ENCODE results near the gene ZIC5.
"Not testable (repeated sequence)": the region's sequence is repeated elsewhere in the genome, so short reads cannot be mapped to it uniquely, and the experiment has no call there.

The ZIC5 gene

DNA sequence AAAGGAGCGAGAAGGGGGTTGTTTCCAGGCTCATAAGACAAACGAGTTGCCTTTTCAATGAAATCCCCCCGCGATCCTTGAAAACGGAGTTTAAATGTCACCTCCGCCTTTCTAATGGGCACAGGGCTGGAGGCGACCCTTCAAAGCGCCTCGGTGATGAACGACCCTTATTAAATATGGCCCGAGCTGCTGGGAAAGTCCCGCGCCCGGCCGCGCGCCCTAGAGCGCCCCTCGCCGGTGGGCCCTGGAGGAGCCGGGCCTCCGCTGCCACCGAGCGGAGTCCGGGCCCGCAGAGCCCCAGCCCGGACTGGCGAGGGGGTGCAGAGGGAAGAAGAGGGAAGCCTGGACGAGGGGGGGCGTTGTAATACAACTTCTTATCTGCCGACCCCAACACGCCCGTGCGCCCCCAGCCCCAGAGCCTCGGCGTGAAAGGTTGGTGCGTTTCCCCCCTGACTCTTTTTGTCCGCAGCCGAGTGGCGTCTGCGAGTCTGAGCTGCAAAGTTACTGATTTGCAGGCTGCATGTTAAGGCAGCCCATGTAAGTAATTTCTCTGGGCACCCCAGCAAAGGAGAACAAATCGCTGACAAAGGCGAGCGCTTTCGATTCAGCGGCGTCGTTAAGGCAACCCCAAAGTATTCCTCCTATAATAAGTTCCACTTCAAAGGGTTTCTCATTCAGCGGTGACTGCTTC, 11.9 kb downstream of the ZIC5 start:
- no peak for DNase-seq

- DNase-seq, result no peak
Measured at GRCh38 chr13:99959127-99959539, 12.4 kb downstream of the ZIC5 start.

GRCh38 chr13:99958406-99959126, 13.0 kb downstream of the ZIC5 start:
- no peak for DNase-seq

DNA sequence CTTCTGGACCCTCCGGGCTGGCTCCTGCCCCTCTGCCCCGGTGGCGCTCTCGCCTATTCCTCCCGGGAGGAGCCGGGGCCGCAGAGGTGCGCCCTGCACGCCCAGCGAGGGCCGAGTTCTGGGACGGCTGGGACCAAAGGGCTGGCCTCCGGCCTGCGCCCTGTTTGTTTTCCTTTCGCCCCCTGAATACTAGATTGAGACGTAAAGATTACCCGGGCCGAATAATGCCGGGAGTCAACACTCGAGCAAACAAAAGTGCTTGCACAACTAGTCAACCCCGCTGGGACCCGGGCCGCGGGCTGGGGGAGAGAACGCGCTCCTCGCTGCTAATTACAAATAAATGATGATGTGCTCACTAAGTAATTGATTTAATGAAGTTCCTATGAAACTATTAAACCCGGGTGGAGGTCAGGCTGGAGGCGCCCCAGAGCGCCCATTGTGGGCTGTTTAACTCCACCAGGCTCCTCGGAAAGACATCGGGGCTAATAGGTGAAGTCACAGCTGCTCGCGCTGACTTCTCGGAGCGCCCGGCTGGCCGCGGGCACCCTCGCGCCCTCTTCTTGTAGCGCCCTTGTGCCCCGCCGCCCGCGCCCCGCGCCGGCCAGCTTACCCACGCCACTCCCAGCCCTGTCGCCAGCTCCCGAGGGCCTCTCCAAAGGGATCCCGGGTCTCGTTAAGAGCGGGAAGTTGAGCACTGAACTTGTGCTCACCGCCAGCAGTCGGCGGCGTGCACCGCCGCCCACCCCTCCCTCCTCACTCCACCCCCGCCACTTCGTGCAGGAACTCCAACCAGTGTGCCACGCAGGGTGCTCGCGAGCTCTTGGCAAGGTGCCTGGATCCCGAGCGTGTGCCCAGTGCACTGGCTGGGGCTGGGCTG, 14.9 kb downstream of the ZIC5 start:
- DNase-seq, result no peak

GRCh38 chr13:99955747-99956472, 15.7 kb downstream of the ZIC5 start:
- no peak for DNase-seq

- no peak for DNase-seq
Measured at GRCh38 chr13:99955107-99955746, 16.3 kb downstream of the ZIC5 start.

GRCh38 chr13:99953138-99953755, 18.3 kb downstream of the ZIC5 start:
- DNase-seq, result no peak

DNA sequence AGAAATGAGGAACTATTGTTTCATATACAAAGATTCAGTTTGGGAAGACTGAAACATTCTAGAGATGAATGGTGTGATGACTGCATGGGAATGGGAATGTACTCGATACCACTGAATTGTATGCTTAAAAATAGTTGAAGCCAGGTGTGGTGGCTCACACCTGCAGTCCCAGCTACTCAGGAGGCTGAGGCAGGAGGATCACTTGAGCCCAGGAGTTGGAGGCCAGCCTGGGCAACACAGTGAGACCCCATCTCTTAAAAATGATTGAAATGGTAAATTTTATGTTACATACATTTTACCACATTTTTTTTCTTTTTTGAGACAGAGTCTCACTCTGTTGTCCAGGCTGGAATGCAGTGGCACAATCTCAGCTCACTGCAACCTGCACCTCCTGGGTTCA, 19.9 kb downstream of the ZIC5 start:
- DNase-seq, result not testable (repeated sequence)

GRCh38 chr13:99949679-99950413, 21.7 kb downstream of the ZIC5 start:
- DNase-seq, result no peak

DNA sequence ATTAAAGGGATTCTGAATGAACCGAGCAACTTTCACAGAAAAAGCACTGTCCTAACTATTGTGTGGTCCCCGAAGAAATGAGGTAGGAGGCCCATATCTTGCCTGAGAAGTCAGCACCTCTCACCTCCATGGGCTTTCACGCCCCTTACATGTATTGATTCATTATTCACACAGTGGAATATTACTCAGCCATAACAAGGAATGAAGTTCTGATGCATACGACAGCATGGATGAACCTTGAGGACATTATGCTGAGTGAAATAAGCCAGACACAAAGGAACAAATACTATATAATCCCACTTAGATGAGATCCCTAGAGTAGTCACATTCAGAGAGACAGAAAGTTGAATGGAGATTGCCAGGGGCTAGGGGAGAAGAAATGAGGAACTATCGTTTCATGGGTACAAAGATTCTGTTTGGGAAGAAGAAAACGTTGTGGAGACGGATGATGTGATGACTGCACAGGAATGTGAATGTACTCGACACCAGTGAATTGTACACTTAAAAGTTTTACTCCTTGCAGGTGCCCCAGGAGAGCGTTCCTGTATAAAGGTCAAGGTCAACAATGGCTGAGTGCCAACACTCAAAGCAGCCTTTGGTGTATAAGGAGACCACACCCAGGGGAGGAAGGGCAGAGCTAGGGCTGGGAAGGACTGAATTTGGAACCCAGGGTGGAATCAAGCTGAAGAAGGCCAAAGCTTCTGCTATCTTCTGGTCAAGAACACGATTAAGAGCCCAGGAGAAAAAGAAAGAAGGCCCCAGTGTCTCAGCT, 22.5 kb downstream of the ZIC5 start:
- DNase-seq, result no peak

- DNase-seq, result no peak
Measured at GRCh38 chr13:99948411-99948810, 23.2 kb downstream of the ZIC5 start.

- no peak for DNase-seq
Measured at GRCh38 chr13:99947666-99948065, 23.9 kb downstream of the ZIC5 start.

GRCh38 chr13:99945515-99945914, 26.1 kb downstream of the ZIC5 start:
- not testable (repeated sequence) for DNase-seq

DNA sequence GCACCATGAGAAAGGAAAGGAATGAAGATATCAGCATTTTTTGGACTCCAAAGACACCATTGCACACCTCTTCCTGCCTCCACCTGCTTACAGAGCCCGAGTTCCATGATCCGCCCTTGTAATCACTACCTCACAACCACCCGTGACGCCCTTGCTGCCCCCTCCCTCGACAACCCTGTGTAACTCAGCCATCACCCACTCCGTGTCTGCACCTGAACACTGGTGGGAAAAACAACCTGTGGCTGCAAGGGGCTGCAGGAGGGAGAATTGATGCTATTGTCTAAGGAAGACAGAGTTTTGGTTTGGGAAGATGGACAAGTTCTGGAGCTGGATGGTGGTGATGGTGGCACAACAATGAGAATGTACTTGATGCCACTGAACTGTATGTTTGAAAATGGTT, 27.0 kb downstream of the ZIC5 start:
- DNase-seq, result no peak

DNA sequence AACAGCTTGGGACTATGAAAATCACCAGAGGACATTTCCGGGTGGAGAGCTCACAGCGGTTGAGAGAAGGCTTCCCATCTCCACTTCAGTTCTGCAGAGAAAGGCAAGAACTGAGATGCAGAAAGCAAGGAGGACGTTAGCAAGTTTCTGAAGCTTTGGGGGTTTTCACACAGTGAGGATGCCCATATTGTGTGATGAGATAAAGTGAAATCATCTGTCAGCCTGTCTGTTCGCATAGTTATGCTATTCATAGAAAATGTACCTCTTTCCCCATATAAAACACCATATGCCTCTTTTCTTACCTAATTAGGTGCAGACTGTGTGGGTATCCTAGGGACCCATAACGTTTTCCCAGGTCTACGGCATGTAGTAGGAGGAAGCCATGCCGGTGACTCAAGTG, 27.5 kb downstream of the ZIC5 start:
- DNase-seq, result no peak

DNA sequence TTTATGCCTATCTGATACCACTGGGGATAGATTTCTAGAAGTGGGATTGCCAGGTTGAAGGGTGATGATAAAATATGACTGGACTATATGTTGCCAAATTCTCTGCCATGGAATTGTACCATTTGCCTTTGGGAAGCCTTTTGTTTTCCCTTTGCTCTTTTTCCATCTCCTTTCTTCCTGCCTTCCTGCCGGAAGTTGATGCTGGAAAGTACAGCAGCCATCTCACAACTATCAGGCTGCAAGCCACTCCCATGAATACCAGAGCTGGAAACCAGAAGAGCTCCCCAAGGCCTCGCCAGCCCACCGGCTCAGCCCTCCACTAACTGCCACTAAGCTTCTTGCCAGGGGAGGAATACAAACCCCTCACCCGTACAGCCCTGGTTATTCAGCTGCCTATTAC, 29.7 kb downstream of the ZIC5 start:
- no peak for DNase-seq

- DNase-seq, result no peak
Measured at GRCh38 chr13:99941086-99941485, 30.5 kb downstream of the ZIC5 start.

DNA sequence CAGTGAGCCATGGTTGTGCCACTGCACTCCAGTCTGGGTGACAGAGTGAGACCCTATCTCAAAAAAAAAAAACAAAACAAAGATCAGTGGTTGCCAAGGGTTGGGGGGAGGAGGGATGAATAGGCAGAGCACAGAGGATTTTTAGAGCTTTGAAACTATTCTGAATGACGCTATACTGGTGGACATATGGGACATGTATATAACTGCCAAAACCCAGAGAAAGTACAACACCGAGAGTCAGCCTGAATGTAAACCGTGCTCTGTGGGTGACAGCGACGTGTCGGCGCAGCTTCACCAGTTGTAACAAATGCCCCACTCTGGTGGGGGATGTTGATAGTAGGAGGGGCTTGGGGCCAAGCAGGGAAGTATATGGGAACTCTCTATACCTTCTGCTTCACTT, 32.9 kb downstream of the ZIC5 start:
- DNase-seq, result no peak

- DNase-seq, result no peak
Measured at GRCh38 chr13:99935772-99936171, 35.8 kb downstream of the ZIC5 start.

GRCh38 chr13:99932912-99933311, 38.7 kb downstream of the ZIC5 start:
- no peak for DNase-seq

Measured in CD4-positive, alpha-beta T cell treated with Interleukin-10 for 1 hour (primary cell).